Hematopoietic multipotent progenitor cell treated with erythropoietin and hydrocortisone succinate and interleukin-3 and kit ligand, for 8 days (in vitro differentiated cells): ENCODE measurements around the gene LIME1.
"Not testable (repeated sequence)": the region's sequence is repeated elsewhere in the genome, so short reads cannot be mapped to it uniquely, and the experiment has no call there.

ENCODE experiments used
- DNase-seq: peaks from one replicate; pipeline ENCODE4 v3.0.0-alpha.2; 2015

LIME1 gene

DNA sequence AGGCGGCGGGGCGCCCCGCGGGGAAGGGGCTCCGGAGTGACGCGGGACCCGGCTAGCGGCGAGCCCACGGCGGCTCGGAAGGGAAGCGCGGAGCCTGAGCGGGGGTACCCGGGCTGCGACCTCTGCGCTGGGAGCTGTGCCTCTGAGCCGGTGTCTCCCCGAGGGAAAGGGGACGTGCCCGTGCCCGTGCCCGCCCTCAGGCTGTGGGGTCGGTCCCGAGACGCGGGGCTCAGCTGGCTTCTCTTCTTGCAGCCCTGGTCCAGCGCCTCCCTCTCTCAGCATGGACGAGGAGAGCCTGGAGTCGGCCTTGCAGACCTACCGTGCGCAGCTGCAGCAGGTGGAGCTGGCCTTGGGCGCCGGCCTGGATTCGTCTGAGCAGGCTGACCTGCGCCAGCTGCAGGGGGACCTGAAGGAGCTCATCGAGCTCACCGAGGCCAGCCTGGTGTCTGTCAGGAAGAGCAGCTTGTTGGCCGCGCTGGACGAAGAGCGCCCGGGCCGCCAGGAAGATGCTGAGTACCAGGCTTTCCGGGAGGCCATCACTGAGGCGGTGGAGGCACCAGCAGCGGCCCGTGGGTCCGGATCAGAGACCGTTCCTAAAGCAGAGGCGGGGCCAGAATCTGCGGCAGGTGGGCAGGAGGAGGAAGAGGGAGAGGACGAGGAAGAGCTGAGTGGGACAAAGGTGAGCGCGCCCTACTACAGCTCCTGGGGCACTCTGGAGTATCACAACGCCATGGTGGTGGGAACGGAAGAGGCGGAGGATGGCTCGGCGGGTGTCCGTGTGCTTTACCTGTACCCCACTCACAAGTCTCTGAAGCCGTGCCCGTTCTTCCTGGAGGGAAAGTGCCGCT lies 27.9 kb upstream of the LIME1 start:
- no peak for DNase-seq

DNA sequence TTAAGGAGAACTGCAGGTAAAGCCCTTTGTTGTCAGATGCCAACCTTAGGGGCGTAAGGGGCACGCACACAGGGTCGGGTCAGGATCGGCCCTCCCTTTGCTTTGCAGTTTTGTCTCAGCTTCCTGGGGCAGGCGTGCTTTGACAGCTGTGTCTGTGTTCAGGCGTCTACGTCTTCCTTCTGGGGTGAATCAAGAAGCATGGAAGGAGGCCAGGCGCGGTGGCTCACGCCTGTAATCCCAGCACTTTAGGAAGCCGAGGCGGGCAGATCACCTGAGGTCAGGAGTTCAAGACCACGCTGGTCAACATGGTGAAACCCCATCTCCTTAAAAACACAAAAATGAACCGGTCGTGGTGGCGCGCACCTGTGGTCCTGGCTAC lies 27.3 kb upstream of the LIME1 start:
- no peak for DNase-seq

DNA sequence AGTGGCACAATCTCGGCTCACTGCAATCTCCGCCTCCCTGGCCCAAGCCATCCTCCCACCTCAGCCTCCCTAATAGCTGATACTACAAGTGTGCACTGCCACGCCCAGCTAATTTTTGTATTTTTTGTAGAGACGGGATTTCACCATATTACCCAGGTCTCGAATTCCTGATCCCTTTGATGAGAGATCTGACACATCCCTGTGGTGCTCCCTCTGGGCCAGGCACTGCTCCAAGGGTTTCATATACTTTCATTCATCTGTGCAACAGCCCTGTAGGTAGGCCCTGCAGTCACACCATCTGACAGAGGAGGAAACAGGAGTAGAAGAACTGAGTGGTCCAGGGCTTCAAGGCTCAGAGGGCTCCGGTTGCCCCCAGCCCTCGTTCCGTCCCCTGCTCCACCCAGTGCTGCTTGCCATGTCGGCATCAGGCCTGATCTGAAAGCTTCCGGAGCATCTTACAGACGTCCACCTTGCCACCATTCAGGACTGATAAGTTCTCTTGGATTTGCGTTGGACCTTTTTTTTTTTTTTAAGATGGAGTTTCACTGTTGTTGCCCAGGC lies 25.3 kb upstream of the LIME1 start:
- DNase-seq = no peak

DNA sequence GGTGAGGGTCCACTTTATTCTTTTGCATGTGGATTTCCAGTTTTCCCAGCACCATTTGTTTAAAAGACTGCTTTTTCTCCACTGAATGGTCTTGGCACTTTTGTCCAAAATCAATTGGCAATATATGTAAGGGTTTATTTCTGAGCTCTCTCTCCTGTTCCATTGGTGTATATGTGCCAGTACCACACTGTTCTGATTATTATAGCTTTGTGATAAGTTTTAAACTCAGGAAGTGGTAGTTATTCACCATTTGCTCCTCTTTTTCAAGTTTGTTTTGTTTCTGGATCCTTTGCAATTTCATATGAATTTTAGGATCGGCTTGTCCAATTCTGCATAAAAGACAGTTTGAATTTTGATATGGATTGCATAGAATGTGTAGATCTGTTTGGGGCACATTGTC lies 24.3 kb upstream of the LIME1 start:
- DNase-seq = no peak

DNA sequence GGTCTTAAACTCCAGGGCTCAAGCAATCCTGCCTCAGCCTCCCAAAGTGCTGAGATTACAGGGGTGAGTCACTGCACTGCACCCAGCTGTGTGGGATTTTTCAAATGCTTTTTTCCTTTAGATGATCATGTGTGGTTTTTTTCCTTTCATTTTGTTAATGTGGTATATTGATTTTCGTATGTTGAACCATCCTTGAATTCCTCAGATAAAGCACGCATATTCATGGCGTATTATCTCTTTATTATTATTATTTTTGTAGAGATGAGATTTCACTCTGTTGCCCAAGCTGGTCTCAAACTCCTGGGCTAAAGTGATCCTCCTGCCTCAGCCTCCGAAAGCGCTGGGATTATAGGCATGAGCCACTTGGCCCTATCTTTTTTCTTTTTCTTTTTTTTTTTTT lies 21.6 kb upstream of the LIME1 start:
- DNase-seq = no peak

DNA sequence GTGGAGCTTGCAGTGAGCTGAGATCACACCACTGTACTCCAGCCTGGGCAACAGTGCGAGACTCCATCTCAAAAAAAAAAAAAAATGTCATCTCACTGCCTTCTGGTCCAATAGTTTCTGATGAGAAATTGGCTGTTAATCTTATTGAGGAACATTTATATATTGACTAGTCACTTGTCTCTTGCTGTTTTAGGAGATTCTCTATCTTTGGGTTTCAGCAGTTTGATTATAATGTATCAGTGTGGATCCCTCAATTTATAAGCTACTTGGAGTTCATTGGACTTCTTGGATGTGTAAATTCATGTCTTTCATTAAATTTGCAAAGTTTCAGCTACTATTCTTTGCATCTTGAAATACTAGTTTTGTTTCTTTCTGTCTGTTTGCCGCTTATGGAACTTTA lies 17.5 kb upstream of the LIME1 start:
- DNase-seq = no peak

DNA sequence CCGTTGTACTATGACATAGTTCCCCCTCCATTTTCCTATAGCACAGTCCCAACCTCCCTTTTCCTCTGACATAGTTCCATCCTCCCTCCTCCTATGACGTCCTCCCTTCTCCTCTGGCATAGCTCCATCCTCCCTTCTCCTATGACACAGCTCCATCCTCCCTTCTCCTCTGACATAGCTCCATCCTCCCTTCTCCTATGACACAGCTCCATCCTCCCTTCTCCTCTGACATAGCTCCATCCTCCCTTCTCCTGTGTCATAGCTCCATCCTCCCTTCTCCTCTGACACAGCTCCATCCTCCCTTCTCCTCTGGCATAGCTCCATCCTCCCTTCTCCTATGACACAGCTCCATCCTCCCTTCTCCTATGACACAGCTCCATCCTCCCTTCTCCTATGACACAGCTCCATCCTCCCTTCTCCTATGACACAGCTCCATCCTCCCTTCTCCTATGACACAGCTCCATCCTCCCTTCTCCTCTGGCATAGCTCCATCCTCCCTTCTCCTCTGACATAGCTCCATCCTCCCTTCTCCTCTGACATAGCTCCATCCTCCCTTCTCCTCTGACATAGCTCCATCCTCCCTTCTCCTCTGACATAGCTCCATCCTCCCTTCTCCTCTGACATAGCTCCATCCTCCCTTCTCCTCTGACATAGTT lies 13.4 kb upstream of the LIME1 start:
- DNase-seq = not testable (repeated sequence)

DNA sequence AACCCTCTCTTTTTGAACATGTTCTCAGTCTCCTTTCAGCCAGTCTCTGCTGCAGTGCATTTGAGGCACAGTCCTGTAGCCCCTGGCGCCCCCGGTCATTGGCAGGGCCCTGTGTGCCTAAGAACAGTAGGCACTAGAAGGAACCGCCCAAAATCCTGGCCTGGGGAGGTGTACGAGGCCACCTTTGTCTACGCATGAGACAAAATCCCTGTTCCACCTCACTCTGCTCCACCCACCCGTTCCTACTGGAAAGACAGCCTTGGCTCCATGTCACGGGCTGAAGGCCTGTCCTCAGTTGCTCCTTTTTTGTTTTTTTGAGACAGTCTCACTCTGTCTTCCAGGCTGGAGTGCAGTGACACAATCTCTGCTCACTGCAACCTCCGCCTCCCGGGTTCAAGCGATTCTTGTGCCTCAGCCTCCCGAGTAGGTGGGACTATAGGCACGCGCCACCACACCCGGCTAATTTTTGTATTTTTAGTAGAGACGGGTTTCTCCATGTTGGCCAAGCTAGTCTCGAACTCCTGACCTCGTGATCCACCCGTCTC lies 6.2 kb upstream of the LIME1 start:
- not testable (repeated sequence) for DNase-seq

DNA sequence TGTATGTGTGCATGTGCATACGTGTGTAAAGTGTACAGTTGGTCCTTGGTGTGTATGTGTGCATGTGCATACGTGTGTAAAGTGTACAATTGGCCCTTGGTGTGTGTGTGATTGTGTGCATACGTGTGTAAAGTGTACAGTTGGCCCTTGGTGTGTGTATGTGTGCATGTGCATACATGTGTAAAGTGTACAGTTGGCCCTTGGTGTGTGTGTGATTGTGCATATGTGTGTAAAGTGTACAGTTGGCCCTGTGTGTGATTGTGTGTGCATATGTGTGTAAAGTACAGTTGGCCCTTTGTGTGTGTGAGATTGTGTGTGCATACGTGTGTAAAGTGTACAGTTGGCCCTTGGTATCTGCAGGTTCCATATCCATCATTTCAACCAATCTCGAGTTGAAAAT lies 5.1 kb upstream of the LIME1 start:
- DNase-seq = no peak

DNA sequence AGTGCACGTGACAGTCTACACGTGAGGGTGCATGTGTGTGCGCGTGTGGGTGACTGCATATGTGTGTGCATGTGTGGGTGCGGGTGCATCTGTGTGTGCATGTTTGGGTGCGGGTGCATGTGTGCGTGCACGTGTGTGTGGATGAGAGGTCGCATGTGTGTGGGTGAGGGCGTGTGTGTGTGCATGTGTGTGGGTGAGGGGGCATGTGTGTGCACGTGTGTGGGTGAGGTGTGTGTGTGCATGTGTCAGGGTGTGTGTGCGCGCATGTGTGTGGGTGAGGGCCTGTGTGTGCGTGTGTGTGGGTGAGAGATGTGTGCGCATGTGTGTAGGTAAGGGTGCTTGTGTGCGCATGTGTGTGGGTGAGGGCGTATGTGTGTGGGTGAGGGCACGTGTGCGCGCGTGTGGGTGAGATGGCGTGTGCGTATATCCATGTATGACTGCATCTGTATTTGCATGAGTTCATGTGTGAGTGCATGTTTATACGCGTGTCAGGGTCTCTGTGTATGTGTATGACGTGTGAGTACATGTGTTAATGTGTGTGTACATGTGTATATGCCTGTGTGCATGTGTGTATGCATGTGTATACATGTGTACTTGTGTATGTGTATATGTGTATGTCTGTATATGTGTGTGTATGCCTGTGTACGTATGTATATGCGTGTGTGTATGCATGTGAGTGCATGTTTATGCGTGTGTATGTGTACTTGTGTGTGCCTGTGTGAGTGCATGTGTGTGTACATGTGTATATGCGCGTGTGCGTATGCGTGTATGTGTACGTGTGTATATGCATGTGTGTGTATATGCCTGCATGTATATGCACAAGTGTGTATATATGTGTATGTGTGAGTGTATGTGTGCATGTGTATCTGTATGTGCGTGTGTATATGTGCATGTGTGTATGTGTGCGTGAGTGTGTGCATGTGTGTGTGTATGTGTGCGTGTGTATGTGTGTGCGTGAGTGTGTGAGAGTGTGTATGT lies 4.1 kb upstream of the LIME1 start:
- no peak for DNase-seq

DNA sequence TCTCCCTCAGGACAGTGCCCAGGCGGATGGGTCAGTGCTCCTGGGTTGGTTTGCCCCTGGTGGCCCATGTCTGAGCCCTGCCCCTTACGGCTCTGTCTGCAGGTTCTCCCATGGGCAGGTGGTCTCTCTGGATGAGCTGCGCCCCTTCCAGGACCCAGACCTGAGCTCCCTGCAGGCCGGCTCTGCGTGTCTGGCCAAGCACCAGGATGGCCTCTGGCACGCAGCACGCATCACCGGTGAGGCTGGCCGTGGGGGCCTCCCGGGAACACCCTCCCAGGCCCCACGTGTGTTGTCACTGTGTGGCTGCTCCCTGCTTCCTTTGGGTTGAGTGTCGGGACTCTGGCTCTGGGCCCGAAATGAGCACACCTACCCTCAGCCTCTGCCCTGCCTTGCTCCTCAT lies 3.3 kb upstream of the LIME1 start:
- DNase-seq = no peak

DNA sequence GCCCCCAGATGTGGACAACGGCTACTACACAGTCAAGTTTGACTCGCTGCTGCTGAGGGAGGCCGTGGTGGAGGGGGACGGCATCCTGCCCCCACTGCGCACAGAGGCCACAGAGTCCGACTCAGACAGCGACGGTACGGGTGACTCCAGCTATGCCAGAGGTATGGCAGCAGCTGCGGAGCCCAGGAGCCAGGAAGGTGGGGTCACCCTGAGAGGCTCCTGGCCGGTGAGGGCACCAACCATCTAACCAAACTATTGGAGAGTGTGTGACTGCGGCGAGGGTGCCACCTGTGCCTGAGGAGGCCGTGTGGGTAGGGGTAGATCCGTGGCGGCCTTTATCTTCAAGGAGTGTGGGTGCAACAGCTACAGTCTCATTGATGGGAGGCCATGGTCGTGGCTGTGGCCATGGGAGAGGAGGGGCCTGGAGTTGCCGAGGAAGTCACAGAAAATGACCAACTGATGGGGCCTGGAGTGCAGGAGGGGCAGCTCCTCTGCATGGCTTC lies 2.8 kb upstream of the LIME1 start:
- DNase-seq = no peak

DNA sequence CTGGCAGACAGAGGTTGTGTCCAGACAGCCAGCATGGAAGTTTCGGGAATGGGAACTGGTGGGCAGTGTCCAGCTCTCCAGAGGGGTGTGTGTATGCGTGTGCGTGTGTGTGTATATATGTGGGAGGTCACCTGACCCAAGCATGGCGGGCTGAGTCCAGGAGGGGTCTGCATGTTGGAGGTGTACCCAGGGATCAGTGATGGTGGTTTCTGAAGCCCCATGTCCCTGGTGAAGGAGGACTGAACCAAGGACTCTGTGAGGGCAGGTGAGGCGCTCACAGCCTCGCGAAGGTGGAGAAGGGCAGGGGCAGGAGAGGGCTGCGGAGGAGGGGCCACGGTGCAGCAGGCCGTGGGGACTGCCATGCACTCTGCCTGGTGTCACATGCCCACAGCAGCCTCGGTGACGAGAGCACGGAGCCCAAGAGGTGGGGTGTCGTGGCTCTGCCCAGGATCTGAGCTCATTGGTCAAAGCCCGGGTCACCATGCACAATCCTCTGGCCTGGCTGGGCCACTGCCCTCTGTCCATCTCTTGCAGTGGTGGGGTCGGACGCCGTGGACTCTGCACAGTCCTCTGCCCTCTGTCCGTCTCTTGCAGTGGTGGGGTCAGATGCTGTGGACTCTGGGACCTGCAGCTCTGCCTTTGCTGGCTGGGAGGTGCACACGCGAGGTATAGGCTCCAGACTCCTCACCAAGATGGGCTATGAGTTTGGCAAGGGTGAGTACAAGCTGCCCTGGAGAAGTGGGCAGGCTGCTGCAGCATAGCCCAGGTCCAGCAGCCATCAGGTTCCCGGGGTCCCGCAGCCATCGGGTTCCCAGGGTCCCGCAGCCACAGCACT lies 2.1 kb upstream of the LIME1 start:
- no peak for DNase-seq

DNA sequence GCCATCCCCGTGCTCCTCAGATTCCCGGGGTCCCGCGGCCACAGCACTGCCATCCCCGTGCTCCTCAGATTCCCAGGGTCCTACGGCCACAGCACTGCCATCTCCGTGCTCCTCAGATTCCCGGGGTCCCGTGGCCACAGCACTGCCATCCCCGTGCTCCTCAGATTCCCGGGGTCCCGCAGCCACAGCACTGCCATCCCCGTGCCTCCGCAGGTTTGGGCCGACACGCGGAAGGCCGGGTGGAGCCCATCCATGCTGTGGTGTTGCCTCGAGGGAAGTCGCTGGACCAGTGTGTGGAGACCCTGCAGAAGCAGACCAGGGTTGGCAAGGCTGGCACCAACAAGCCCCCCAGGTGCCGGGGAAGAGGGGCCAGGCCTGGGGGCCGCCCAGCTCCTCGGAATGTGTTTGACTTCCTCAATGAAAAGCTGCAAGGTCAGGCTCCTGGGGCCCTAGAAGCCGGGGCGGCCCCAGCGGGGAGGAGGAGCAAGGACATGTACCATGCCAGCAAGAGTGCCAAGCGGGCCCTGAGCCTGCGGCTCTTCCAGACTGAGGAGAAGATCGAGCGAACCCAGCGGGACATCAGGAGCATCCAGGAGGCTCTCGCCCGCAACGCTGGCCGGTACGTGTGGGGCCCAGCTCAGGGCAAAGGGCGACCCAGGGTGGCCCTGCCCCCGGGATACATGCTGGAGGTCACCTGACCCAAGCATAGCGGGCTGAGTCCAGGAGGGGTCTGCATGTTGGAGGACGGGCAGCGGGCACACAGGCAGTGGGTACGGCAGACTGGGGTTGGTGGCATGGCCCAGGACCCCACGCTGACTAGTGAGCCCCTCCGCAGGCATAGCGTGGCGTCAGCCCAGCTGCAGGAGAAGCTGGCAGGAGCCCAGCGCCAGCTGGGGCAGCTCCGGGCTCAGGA lies 1.3 kb upstream of the LIME1 start:
- no peak for DNase-seq

DNA sequence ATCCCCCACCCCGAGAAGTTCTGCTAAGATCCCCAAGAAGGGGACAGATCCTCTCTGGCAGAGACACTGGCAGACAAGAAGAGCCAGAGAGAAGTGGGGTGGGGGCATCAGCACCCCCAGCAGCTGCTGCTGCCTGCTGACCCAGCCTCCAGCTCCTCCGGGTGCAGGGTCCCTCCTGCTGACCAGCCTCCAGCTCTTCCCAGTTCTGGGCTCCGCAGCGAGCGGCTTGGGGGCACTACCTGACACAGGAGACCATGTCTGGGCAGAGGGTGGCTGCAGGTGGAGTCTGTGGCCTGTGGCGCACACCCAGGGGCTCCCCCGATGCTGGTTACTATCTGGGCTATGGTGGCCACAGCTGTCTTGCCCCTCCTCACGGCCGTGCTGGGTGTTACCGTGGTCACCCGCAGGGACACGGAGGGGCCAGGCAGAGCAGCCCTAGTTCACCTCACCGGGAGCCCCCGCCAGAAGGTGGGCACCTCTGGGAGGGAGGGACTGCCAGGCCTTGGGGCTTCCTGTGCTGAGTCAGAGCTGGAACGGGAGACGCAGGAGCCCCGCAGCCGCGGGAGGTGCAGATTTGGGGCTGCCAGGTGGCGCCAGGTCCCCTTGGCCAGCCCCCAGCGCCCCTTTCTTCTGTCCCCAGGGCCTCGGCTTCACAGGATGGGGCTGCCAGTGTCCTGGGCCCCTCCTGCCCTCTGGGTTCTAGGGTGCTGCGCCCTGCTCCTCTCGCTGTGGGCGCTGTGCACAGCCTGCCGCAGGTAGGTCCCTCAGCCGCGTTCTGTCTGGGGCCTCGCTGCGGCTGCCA lies 630 bp downstream of the LIME1 start:
- no peak for DNase-seq

DNA sequence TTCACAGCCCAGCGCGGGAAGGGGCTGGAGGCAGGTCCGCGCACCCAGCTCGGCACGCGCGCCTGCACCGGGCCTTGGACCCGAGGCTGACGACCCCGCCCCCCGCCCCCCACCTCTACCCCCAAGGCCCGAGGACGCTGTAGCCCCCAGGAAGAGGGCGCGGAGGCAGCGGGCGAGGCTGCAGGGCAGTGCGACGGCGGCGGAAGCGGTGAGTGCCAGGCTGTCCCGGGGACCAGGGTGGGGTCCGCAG lies 1.2 kb downstream of the LIME1 start:
- DNase-seq = no peak

DNA sequence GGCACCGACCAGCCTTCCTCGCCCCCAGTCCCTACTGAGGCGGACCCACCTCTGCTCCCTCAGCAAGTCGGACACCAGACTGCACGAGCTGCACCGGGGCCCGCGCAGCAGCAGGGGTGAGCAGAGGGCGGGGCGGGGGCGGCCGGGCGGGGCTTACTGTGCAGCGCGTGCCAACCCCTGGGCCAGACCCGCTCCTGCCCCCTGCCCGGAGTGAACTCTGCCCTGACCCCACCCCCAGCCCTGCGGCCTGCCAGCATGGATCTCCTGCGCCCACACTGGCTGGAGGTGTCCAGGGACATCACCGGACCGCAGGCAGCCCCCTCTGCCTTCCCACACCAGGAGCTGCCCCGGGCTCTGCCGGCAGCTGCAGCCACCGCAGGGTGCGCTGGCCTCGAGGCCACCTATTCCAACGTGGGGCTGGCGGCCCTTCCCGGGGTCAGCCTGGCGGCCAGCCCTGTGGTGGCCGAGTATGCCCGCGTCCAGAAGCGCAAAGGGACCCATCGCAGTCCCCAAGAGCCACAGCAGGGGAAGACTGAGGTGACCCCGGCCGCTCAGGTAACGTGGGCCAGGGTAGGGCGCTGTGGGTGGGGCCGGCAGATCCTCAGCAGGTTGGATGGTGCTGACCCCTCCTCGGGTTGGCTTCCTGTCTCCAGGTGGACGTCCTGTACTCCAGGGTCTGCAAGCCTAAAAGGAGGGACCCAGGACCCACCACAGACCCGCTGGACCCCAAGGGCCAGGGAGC lies 1.7 kb downstream of the LIME1 start:
- DNase-seq = no peak

DNA sequence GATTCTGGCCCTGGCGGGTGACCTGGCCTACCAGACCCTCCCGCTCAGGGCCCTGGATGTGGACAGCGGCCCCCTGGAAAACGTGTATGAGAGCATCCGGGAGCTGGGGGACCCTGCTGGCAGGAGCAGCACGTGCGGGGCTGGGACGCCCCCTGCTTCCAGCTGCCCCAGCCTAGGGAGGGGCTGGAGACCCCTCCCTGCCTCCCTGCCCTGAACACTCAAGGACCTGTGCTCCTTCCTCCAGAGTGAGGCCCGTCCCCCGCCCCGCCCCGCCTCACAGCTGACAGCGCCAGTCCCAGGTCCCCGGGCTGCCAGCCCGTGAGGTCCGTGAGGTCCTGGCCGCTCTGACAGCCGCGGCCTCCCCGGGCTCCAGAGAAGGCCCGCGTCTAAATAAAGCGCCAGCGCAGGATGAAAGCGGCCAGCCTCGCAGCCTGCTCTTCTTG lies 2.2 kb downstream of the LIME1 start:
- peak; percentile 21 for DNase-seq
